Suprapubic skin (tissue), 3 donors: ENCODE results near the gene CCDC190.
"Not testable (repeated sequence)": the region's sequence is repeated elsewhere in the genome, so short reads cannot be mapped to it uniquely, and the experiment has no call there.

ENCODE experiments used
- CTCF ChIP-seq, 2 donors: fragments of 200-600 bp in 1 of 2; fragments of 450-650 bp in 1 of 2; sonication (generic) in 1 of 2; IDR thresholded peaks; one replicate each; pipeline ENCODE4 v1.5.1; 2016 to 2019; ENCODE audit warnings: antibody characterized with exemption in 2 of 2, mild to moderate bottlenecking in 1 of 2, moderate library complexity in 1 of 2
- EP300 ChIP-seq: sonication (generic); formaldehyde crosslinking; IDR thresholded peaks from one replicate; pipeline ENCODE4 v1.6.1; 2017; ENCODE audit warnings: antibody characterized with exemption
- POLR2A ChIP-seq, 2 donors: fragments of 450-650 bp; IDR thresholded peaks; one replicate each; pipeline ENCODE4 v1.6.1; 2017; ENCODE audit warnings: antibody characterized with exemption in 2 of 2, mild to moderate bottlenecking in 2 of 2, moderate library complexity in 2 of 2

DNA sequence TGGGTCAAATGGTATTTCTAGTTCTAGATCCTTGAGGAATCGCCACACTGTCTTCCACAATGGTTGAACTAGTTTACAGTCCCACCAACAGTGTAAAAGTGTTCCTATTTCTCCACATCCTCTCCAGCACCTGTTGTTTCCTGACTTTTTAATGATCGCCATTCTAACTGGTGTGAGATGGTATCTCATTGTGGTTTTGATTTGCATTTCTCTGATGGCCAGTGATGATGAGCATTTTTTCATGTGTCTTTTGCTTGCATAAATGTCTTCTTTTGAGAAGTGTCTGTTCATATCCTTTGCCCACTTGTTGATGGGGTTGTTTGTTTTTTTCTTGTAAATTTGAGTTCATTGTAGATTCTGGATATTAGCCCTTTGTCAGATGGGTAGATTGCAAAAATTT is 53.5 kb downstream of the CCDC190 start:
- not testable (repeated sequence) for TF ChIP-seq CTCF (IDR thresholded peaks at IDR 0.05); POLR2A (IDR thresholded peaks at IDR 0.05); EP300
